Measurements from ENCODE around the gene HNRNPUL2.
"Not testable (repeated sequence)": the region's sequence is repeated elsewhere in the genome, so short reads cannot be mapped to it uniquely, and the experiment has no call there.

HNRNPUL2 gene

GRCh38 chr11:62727165-62727871 lies at the start of gene HNRNPUL2:
HNRNPUL2 (minus strand) TSS chr11:62727457; CDS start chr11:62727156, 301 bp downstream.
- peak within 1 kb of the TSS; percentile 98 for H3K4me3 ChIP-seq (ENCODE audit: low read depth, low read length)
- peak; percentile 88 for TF ChIP-seq MYC (IDR thresholded peaks at IDR 0.05; ENCODE audit: low read depth, low read length)
- TF ChIP-seq POLR2A (IDR thresholded peaks at IDR 0.05; ENCODE audit: extremely low read depth, insufficient read length), result peak; percentile 97
- peak; percentile 82 for TF ChIP-seq MAX (IDR thresholded peaks at IDR 0.05; ENCODE audit: low read depth, low read length)
- TF ChIP-seq CTCF (IDR thresholded peaks at IDR 0.05; ENCODE audit: low read depth, low read length), result no peak
- DNase-seq (ENCODE audit: low read depth), result peak; percentile 100

GRCh38 chr11:62775646-62776045 lies 48.4 kb upstream of the HNRNPUL2 start:
- TF ChIP-seq MAX (IDR thresholded peaks at IDR 0.05; ENCODE audit: low read depth, low read length) (no peak), CTCF (IDR thresholded peaks at IDR 0.05; ENCODE audit: low read depth, low read length) (no peak), MYC (IDR thresholded peaks at IDR 0.05; ENCODE audit: low read depth, low read length) (no peak), POLR2A (IDR thresholded peaks at IDR 0.05; ENCODE audit: extremely low read depth, insufficient read length) (no peak)
- no peak overlapping the region for H3K4me3 ChIP-seq (ENCODE audit: low read depth, low read length)
- DNase-seq (ENCODE audit: low read depth), result no peak

GRCh38 chr11:62774407-62774806 lies 47.1 kb upstream of the HNRNPUL2 start:
- TF ChIP-seq MYC (IDR thresholded peaks at IDR 0.05; ENCODE audit: low read depth, low read length) (no peak), POLR2A (IDR thresholded peaks at IDR 0.05; ENCODE audit: extremely low read depth, insufficient read length) (no peak), CTCF (IDR thresholded peaks at IDR 0.05; ENCODE audit: low read depth, low read length) (no peak), MAX (IDR thresholded peaks at IDR 0.05; ENCODE audit: low read depth, low read length) (no peak)
- no peak for DNase-seq (ENCODE audit: low read depth)
- peak overlapping the region; percentile 1 for H3K4me3 ChIP-seq (ENCODE audit: low read depth, low read length)

- DNase-seq (ENCODE audit: low read depth), result peak; percentile 98
- H3K4me3 ChIP-seq (ENCODE audit: low read depth, low read length), result peak within 1 kb of the TSS; percentile 87
- TF ChIP-seq MYC (IDR thresholded peaks at IDR 0.05; ENCODE audit: low read depth, low read length) (0 out of 2 replicates have a peak, but pooled peaks have one; percentile 12), MAX (IDR thresholded peaks at IDR 0.05; ENCODE audit: low read depth, low read length) (peak; percentile 90), CTCF (IDR thresholded peaks at IDR 0.05; ENCODE audit: low read depth, low read length) (no peak), POLR2A (IDR thresholded peaks at IDR 0.05; ENCODE audit: extremely low read depth, insufficient read length) (peak; percentile 71)
Observed at GRCh38 chr11:62771144-62772021, 44.1 kb upstream of the HNRNPUL2 start, which contains the start of gene TAF6L. TAF6L (plus strand) TSS chr11:62771396; CDS start chr11:62775784, 4,388 bp downstream.

- TF ChIP-seq CTCF (IDR thresholded peaks at IDR 0.05; ENCODE audit: low read depth, low read length) (no peak), MYC (IDR thresholded peaks at IDR 0.05; ENCODE audit: low read depth, low read length) (peak; percentile 21; the same call in 1 of the 2 replicates), POLR2A (IDR thresholded peaks at IDR 0.05; ENCODE audit: extremely low read depth, insufficient read length) (no peak), MAX (IDR thresholded peaks at IDR 0.05; ENCODE audit: low read depth, low read length) (no peak)
- DNase-seq (ENCODE audit: low read depth), result no peak
- peak overlapping the region; percentile 87 for H3K4me3 ChIP-seq (ENCODE audit: low read depth, low read length)
Observed at GRCh38 chr11:62770778-62771143, 43.5 kb upstream of the HNRNPUL2 start.

GRCh38 chr11:62760867-62761227 lies 33.6 kb upstream of the HNRNPUL2 start:
- DNase-seq (ENCODE audit: low read depth); H3K4me3 ChIP-seq (ENCODE audit: low read depth, low read length): not testable (repeated sequence)

Measured in NB4 (cell line).